ENCODE data around the gene EN1.

GRCh38 chr2:118816669-118817068, 30.8 kb downstream of the EN1 start:
- TF ChIP-seq CTCF (IDR thresholded peaks at IDR 0.05; ENCODE audit: low read depth, low read length) (no peak), POLR2A (IDR thresholded peaks at IDR 0.05; ENCODE audit: extremely low read depth, insufficient read length) (no peak), MAX (IDR thresholded peaks at IDR 0.05; ENCODE audit: low read depth, low read length) (no peak), MYC (IDR thresholded peaks at IDR 0.05; ENCODE audit: low read depth, low read length) (no peak)

Measured in NB4 (cell line).